UCSD-AML1 (cell line): ENCODE measurements around the gene MAP7D2.

Experiments used
- DNase-seq: peaks from one replicate; lab custom pipeline; 2025; ENCODE audit not compliant: unreplicated experiment; lab: John Stamatoyannopoulos, UW

Gene MAP7D2

DNA sequence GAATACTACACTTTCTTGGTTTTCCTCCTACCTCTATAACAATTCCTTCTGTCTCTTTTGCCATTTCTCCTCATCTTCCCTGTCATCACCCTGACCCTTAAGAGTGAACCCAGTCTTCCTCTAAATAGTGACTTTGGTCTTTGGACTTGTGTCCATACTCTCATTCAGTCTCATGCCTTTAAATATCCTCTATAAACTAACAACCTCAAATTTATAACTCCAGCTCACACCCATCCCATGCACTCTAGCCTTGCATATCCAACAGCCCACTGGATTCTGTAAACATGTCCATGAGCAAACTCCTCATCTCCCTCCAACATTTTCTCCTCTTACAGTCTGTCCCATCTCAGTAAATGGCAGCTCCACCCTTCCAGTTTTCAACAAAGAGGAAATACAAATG is 140.9 kb downstream of the MAP7D2 start:
- no peak for DNase-seq

DNA sequence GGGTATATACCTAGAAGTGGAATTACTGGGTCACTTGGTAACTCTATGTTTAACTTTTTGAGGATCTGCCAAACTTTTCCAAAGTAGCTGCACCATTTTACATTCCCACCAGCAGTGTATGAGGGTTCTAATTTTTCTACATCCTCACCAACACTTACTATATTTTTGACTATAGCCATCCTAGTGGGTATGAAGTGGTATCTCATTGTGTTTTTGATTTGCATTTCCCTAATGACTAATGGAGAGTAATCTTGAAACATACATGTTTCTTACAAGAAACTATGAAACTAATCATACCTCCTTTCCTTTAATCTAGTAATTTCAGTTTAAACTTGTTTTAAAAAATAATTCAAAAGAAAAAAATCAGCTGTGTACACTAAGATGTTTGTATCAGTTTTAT is 143.7 kb downstream of the MAP7D2 start:
- DNase-seq, result no peak

DNA sequence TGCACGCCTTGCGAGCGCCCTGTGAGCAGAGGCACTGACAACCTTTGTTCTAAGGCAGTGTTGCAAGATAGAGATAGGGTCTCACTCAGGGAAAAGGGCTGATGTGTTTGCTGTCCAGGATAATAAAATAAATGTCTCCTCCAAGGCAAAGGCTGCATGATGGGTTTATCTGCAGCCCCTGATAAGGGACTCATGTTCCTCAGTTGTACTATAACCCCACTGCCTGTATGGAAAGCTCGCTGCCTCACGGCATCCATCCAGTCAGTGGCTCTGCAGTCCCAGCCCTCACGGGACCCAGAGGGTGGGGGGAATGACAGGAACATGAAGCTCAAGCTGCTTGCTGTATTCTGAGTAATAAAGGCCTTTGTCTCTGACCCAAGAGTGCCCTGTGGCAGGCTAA is 148.4 kb downstream of the MAP7D2 start:
- no peak for DNase-seq

DNA sequence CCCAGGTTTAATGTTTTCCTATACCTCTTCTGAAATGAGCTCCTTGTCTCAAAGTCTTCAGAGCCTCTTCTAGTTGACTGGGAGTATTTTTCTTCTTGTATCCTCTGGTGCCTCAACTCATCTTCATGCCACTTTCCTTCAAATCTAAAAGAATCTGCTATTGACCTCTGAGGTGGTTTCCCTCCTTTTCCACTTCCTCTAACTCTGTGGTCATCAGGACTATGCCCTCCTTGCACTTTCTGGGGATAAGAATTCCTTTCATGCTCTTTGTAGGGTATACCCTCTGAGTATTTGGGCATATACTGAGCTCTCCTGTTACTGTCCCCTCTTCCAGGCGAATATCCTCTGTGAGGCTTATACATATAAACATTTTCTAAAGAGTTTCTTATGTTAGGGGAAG is 150.7 kb downstream of the MAP7D2 start:
- DNase-seq, result no peak

DNA sequence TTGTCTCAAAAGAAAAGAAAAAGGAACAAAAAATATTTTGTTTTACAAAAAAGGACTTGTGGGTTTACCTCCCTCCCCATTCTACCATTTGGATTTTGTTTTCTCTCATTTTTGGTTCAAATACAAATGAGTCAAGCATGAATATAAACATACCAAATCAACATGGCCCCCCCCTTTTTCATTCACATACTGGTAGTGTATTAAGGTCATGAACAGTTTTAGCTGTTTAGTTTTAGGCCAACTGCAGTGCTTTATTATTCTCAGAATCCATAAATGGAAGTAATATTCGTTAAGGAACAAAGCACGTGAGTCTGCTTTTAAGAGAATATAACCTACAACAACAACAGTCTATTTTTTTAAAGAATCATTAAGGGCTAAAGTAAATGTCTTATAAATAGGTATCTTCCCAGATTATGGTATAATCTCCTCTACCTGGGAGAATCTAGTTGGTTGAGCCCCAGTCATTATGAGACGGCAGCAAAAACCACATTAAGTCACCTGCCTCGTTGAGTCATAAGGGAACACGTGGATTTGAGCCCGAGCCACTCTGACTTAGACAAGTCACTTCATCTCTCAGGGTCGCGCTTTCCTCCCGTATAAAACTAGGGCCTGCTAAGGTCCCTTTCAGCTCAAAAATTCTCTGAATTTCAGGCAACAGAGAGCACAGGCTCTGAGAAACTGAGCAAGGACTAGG is 152.5 kb downstream of the MAP7D2 start:
- no peak for DNase-seq

DNA sequence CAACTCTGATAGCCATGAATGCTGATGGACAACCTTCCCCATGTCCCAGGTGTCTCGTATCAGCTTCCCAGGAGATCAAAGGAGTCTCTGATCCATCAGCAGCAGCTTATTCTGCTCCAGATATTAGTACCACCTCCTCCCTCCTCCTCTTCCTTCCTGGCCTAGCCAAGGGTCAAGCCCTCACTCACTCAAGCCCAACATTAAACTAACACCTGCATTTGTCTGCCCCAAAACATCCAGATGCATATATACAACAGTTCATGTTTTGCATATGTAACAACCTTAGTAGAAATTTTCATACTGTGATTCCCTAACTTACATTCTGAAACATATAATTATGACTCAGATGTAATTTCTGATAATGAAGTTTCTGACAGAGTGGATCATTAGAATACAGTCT is 155.8 kb downstream of the MAP7D2 start:
- no peak for DNase-seq

DNA sequence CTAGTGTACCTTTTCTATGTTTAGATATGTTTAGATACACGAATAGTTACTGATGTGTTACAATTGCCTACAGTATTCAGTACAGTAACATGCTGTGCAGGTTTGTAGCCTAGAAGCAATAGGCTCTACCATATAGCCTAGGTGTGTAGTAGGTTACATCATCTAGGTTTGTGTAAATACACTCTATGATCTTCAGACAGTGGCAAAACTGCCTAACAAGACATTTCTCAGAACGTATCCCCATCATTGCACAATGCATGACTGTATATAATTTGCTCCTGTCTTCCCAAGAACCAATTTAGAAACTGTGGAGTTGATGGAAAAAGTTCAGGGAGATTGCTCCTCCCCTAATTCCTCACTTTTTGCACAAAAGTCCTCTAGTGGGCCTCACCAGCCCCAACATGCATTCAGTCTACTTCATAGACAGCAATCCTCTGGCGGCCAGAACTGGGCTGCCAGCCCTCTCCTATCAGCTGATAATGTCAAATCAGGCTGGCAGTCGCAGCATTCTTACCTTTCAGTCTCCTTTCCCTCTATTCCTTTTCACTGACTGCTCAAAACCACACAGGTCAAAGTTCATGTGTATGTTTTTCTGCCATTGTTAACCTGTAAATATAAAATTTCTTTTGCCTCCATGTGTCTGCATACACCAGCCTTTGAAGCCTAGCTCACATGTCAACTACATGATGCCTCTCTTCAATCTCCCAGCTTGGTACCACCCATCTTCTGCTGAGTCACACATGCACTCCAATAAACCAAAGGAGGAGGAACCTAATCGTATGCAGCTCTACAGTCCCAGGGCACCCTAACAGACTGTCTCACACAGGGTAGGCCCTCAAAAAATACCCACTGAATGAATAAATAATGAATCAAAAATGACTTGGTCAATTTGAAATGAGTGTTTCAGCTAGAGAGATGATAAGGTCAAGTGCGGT is 157.9 kb downstream of the MAP7D2 start:
- DNase-seq, result no peak

DNA sequence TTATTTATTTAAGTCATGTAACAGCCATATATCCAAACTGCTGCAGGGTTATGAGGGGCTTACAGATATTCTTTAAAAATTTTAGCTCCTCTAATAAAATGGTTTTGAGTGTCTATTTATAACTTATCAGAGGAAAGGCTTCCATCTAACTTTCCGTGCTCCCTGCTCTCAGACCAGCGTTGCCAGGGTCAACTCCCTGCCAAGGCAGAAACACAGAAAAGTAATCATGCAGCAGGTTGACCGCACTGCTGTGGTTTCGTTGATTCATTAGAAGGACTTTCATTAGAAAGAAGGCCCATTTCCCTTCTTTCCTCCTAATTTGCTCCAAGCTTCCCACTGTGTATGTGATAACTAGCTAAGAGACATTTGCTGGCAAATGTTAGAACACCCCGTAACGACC is 159.8 kb downstream of the MAP7D2 start:
- no peak for DNase-seq
